ENCODE measurements around the gene PRSS57.
A peak's percentile ranks its signal among the peaks of the same experiment; 100 is the strongest.
"Not testable (repeated sequence)": the region's sequence is repeated elsewhere in the genome, so short reads cannot be mapped to it uniquely, and the experiment has no call there.

The PRSS57 gene

DNA sequence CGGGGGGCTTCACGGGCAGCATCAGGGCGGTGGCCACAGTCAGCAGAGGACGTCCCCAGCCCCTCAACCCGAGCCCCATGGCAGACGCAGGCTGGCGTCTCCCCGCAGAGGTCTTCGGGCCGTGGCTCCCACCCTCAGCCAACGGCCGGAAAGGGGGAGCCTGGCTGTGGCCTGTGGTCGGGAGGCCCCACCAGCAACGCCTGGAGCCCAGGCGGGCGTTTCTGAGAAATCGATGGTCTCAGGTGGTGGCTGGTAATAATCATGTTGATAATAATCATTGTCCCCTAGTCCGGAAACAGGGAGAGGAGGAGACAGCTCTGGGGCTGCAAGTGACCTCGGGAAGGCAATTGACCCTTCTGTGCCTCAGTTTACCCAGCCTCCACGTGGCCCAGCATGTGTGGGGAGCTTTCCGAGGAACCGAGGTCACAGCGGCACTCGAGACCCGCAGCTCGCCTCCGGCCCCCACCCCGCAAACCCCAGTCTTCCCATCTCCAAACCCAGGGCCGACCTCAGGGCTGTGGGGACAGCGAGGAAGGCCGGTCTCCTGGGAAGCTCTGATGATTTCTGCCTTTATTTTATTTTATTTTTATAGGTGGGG is at the start of gene PRSS57:
Gene PRSS57, minus strand, starts transcription at position 101 of the 598 bp plus-strand sequence. Its CDS starts 22 bp downstream, at position 79.
- no peak for DNase-seq

DNA sequence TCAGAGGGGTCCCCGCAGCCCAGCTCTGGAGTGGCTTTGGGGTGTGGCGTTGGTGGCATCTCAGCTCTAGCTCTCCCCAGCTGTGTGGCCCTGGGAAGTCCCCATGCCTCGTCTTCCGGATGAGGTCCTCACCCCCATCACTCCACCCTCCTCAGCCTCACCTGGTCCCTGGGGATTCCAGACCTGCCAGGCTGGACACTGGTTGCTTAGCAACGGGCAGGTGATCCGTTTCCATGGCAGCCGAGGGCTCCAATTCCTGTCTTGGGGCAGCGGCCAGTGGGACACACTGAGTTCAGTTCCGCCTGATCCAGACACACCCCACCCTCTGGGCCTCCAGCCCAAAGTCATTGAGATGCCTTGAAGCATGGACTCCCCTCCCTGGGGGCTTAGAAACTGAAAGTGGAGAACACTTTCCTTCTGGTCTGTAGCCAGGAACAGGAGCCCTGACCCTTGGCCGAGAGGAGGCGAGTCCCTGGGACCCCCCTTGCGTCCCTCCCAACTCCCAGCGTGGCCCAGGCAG is 48.0 kb upstream of the PRSS57 start:
- no peak for DNase-seq

DNA sequence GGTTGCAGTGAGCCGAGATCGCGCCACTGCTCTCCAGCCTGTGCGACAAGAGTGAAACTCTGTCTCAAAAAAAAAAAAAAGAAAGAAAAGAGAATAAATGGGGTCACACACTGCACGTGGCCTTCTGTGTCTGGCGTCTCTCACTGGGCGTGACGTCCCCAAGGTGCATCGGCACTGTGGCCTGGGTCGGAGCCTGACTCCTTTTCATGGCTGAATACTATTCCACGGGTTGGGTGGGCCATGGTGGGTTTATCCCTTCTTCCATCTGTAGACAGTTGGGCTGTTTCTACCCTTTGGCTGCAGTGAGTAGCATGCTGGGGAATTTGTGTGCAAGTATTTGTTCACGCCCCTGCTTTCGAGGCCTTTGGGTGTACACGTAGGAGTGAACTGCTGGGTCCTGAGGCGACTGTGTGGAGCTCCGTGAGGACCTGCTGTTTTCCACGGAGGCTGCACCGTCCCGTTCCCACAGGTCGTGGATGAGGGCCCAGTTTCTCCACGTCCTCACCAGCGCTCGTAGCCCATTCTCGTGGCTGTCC is 47.4 kb upstream of the PRSS57 start:
- no peak for DNase-seq

DNA sequence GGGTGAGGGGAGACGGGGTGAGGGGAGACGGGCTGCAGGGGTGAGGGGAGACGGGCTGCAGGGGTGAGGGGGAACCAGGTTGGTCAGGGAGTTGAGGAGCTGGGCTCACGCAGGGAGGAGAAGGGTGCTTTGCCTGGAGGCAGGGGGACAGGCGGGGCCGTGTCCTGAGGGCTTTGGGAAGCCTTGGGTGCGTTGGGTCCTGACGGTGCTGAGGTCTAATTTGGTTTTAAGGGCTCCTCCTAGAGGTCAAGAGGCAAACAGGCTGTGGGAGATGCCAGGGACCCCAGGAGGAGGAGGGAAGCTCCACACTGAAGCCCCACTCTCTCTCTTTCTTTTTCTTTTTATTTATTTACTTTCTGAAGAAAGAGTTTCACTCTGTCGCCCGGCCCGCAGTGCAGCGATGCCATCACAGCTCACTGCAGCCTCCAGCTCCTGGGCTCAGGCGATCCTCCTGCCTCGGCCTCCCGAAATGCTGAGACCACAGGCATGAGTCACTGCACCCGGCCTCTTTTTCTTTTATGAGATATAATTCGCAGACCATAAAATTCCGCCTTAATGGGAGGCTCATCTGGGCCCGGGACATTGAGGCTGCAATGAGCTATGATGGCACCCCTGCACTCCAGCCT is 46.4 kb upstream of the PRSS57 start:
- DNase-seq: no peak

DNA sequence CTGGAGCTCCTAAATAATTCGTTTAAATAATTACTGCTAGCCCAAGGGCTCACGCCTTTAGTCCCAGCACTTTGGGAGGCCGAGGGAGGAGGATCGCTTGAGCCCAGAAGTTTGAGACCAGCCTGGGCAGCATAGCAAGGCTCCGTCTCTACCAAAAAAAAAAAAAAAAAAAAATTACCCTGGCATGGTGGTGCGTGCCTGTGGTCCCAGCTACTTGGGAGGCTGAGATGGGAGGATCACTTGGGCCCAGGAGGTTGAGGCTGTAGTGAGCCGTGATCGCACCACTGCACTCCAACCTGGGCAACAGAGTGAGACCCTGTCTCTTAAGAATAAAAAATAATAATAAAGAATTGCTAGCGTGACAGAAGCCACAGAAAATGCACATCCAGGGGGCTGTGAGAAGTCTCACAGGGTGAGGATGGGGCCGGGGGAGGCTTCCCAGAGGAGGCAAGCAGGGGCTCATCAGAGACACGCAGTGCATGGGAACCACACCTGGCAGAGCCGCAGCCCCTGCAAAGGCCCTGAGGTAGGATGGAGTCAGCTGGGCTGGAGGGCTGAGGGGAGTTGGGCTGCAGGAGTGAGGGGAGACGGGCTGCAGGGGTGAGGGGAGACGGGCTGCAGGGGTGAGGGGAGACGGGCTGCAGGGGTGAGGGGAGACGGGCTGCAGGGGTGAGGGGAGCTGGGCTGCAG is 45.7 kb upstream of the PRSS57 start:
- not testable (repeated sequence) for DNase-seq

DNA sequence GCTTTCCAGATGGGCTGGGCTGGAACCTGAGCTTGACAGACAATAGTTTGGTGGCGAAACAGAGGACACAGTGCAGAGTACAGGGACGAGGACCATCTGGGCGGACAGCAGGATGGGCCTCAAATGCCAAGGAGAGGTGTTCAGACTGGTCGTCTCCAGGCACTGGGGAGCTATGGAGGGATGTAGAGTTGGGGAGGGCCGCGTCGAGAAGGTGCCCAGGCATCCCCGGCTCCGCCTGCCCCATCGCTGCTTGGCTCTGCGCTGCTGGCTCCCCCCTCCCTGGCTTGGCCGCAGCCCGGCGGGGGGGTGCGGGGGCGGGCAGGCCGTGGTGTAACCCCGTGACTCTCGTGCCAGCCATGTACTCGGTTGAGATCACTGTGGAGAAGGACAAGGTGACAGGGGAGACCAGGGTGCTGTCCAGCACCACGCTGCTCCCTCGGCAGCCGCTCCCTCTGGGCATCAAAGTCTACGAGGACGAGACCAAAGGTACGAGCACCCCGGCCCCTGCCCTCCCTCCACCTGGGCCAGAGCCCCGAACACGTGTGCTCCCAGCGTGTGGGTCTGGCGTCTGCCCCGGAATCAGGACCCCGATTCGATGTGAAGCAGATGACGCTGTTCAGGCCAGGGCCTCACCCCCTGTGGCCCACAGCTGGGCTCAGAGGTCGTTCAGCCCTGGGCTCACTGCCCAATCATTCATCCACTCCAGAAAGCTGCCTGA is 44.9 kb upstream of the PRSS57 start:
- DNase-seq: no peak

DNA sequence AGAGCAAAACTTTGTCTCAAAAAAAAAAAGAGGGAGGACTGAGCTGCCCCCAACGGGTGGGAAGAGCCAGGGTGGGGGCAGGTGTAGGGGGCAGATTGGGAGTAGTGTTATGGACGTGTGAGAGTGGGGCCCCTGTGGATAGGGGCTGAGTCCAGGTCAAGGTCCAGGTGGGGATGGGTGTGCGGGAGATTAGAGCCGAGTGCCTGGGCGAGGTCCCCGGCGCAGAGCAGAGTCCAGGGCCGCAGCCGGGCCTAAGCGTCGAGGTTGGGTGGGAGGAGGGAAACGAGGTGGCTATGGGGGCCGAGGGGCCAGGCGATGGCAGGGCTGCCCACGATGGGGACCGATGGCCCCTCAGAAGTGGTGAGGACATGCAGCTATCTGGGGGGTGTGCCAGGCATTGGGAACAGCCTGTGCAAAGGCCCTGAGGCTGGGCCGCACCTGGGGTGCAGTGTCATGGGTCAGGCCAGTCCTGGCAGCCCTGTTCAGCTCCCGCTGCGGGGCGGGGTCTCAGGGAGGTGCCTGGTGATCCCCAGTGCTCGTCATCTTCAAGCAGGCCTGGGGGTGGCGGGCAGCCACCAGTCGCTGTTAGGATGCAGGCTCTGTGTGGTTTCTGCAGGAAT is 43.4 kb upstream of the PRSS57 start:
- DNase-seq: no peak

DNA sequence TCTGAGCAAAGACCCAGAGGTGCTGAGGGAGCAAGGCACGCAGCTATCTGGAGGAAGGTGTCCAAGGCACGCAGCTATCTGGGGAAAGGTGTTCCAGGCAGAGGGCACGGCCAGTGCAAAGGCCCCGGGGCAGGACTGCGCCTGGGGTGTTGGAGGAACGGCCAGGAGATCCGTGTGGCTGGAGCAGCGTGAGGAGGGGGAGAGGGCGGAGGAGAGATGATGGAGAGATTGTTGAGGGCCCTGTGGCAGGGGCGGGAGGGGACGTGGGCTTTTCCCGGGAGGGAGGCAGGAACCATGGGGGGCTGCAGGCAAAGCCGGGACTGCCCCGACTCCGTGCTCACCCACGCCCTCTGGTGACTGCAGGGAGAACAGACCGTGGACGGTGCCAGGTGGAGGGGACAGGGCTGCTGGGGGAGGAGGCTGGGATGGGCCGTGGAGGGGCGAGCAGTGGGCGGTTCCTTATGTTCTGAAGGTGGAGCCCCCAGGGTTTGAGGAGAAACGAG is 42.4 kb upstream of the PRSS57 start:
- DNase-seq: peak; percentile 59

DNA sequence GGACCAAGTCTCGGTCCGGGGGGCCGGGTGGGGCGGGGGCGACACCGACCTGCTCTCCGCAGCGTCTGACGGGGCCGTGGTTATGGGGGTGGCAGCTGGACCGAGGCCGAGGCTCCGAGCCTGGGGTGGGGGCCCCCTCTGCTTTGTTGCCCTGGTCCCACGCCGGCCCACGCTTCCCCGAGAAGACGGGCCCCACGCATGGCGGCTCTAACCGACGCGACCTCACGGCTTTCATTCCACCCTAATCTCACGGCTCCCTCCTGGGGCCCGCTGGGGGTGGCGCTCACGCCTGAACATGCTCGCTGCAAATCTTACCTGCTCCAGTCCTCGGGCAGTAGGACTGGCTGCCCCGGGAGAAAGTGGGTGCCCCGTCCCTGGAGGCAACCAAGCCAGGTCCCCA is 40.9 kb upstream of the PRSS57 start:
- DNase-seq: no peak

DNA sequence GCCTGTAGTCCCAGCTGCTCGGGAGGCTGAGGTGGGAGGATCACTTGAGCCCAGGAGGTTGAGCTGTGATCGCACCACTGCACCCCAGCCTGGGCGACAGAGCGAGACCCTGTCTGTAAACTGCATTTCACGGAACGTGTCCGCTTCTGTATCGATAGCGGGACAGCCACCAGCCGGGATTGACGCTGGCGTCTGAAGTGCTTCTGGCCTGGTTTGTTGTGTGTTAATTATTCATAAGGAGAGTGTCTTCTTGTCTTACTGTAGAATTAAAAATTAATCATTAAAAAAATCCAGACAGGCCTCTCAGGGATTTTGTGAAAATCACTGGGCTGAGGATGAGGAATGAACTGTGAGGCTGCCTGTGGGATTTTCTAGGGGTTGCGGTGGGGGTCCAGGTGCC is 39.5 kb upstream of the PRSS57 start:
- DNase-seq: no peak

DNA sequence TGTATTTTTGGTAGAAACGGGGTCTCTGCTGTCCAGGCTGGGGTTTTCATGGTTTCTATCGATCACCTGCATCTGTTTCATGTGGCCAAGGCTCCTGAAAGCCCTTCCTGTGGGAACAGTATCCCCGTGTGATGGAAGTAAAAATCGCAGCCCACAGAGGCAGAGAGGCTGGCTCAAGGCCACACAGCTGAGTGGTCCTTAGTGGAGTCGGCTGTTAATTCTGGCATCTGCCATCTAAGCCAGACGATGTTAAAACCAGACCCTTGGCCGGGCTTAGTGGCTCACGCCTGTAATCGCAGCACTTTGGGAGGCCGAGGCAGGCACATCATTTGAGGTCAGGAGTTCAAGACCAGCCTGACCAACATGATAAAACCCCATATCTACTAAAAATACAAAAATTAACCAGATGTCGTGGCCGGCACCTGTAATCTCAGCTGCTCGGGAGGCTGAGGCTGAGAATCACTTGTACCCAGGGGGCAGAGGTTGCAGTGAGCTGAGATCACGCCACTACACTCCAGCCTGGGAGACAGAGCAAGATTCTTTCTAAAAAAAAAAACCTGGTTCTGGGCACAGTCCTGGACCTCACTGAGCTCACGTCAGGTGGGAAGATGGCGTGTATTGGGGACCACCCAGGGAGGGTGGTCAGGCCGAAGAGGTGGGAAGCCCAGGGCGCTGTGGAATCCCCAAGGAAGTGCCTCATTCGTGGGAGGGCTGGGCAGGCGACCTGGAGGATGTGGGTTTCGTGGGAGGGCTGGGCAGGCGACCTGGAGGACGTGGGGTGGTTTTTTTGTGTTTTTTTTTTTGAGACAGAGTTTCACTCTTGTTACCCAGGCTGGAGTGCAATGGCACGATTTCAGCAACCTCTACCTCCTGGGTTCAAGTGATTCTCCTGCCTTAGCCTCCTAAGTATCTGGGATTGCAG is 37.2 kb upstream of the PRSS57 start:
- DNase-seq: no peak

DNA sequence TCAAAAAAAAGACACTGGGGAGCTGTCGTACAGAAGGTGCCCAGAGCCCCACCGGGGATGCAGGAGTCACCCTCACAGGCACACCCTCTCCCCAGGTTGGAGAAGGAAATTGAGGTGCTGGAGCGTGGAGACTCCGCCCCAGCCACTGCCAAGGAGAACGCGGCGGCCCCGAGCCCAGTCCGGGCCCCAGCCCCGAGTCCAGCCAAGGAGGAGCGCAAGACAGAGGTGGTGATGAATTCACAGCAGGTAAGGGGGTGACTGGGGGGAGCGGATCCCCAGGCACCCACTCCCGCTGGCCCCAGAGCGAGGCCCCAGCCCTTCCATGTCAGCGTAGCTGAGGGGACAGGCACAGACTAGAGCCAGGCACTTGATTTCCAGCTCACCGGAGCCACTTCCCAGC is 35.7 kb upstream of the PRSS57 start:
- DNase-seq: no peak

DNA sequence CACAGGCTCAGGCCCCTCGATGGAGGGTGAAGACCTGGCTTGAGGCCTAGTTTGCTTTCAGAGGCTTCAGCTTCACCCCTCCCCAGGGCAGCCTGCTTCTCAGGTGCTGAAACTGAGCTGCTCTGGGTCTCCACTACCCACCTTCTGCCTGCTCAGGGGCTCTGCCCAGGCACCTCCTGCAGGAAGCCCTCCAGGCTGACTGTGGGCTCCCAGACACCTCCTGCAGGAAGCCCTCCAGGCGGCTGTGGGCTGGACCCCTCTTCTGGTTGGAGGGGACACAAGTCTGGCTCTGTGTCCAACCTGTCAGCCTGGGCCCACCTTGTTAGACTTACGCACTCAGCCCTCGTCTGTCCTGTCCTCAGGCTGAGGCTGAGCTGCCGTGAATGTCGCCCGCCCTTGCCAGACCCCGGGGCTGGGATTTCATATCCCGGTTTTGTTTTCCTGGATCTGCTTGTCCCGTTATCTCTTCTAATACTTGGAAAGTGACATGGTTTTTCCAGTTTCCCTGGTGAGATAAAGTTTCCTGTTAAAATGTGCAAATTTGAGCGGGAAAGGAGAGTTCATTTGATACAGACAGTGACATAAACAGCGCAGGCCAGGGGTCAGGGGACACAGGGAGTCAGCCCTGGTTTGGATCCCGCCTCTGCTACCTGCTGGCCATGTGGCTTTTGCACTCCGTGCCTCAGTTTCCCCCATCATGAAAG is 34.9 kb upstream of the PRSS57 start:
- DNase-seq: no peak

DNA sequence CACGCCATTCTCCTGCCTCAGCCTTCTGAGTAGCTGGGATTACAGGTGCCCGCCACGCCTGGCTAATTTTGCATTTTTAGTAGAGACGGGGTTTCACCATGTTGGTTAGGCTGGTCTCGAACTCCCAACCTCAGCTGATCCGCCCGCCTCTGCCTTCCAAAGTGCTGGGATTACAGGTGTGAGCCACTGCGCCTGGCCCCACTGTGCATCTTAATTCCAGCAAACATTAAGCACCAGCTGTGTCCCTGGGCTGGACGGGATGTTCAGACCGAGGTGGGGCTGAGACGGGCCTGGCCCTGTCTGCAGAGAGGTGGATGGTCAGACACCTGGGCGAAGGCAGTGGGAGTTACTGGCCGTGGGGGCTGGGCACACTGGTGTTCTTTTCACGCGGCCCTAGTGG is 34.3 kb upstream of the PRSS57 start:
- DNase-seq: not testable (repeated sequence)

DNA sequence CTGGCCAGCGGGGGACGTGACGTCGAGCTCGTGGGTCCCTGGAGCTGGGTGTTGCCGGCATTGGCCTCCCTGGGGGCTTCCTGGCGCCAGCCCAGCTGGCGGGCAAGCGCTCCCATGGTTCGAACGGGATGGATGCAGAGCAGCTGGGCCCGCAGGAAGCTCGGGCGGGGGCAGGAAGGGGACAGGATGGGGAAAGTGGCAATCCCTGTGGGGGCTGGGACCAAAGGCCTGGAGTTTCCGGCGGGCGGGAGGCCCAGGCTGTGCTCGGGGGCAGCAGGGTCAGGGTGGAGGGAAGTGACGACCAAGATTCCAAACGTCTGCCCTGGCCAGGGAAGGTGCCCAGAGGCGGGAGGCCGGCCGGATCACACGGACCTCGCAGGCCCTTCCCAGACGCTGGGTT is 32.8 kb upstream of the PRSS57 start:
- DNase-seq: no peak

DNA sequence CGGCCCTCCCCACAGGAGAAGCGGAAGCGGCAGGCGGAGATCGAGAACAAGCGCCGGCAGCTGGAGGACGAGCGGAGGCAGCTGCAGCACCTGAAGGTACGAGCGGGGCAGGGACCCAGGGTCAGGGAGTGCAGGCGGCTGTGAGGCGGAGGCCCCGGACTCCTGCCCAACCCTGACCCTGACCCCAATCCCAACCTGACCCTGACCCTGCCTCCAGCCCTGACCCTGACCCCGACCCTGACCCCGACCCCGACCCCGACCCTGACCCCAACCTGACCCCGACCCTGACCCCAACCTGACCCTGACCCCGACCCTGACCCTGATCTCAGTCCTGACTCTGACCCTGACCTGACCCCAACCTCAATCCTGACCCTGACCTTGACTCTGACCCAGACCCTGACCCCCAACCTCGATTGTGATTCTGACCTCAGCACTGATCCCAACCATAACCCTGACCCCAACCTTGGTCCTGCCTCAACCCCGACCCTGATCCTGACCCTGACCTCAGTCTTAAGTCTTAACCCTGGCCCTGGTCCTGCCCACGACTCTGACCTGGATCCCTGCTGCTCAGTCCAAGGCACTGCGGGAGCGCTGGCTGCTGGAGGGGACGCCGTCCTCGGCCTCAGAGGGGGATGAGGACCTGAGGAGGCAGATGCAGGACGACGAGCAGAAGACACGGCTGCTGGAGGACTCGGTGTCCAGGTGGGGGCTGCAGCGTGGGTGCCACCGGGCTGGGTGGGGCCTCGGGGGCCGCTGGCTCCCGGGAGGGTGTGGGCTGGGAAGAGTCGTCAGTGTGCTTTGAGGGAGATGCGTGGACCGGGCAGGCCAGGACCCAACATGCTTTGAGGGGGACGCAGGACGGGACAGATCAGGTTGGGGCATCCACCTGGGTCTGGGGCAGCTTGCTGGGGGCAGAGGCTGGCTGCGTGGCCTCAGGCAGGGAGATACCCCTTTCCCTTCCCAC is 32.0 kb upstream of the PRSS57 start:
- no peak for DNase-seq

DNA sequence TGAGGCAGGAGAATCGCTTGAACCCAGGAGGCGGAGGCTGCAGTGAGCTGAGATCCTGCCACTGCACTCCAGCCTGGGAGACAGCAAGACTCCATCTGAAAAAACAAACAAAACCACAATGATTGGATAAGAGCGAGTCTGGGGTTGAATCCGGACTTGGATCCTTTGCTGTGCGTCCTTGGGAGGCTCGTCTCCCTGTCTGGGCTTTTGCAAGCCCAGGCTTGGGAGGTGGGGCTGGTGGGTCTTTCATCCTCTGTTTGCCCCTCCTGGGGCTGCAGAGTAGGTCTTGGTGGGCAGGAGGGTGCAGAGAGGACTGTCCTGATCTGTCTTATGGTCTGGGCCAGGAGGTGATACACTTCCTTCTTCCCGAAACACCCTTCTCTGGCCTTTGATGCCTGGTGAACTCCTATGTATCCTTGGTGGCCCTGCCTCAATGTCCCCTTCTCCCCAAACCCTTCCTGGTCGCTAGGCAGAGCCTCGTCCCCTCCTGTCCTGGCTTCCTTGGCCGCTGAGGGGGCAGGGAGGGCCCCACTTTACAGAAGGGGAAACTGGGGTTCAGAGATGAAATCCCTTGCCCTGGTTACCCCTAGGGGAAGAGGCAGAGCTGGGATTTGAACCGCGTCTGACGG is 30.3 kb upstream of the PRSS57 start:
- no peak for DNase-seq

DNA sequence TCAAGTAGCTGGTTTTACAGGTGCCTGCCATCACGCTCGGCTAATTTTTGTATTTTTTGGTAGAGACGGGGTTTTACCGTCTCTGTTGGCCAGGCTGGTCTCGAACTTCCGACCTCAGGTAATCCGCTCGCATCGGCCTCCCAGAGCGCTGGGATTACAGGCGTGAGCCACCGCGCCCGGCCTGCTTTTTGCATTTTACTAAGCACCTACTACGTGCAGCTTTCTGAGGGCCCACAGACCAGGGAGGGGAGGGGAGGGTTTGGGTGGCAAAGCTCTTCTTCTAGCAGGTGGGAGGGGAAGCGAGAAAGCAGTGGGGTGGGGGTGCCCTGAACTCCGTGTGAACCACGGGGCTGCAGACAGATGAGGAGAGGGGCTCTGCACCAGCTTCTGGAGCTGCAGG is 28.5 kb upstream of the PRSS57 start:
- DNase-seq: no peak

DNA sequence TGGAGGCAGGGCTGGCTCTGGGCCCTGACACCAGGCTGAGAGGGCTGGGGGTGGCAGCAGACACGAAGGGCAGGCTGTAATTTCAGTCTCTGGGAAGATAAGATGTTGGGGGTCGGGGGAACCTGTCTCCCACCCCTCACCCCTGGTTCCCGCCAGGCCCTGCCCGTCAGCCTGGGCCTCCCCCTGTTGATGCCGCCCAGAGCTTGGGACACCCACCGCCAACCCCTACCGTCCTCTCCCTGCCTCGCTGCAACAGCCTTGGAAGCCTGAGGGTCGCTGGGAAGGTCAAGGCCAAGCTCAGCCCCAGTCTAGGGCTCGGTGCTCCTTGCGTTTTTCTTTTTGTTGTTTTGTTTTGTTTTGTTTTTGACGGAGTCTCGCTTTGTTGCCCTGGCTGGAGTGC is 28.0 kb upstream of the PRSS57 start:
- DNase-seq: no peak

Measured in activated CD4-positive, alpha-beta T cell treated with anti-CD3 and anti-CD28 coated beads, Interleukin-2, amount 50 U/mL, for 1 hour (primary cell).